Measurements from ENCODE around the gene LRP3. TPM values are rescaled to one million over a fixed set of nuclear protein-coding genes. Genes with fewer than 3 reads are reported as not detected.

The LRP3 gene
- polyA plus RNA-seq, 1 donor from 2014 or later = 60.1 TPM

- peak overlapping the region; percentile 84 for H3K9ac ChIP-seq (ENCODE audit: low read length)
- peak overlapping the region; percentile 42 for H2AFZ ChIP-seq (ENCODE audit: low read depth, low read length)
- no peaks in the 10 kb centered on the region for H3K79me2 ChIP-seq (replicated peaks; ENCODE audit: insufficient read depth, low read length)
- peak overlapping the region; percentile 62 for H3K4me2 ChIP-seq (ENCODE audit: low read length)
- no peaks in the 10 kb centered on the region for H3K9me2 ChIP-seq (ENCODE audit: insufficient read depth, low read length)
- TF ChIP-seq MXI1 (conservative IDR thresholded peaks at IDR 0.05; ENCODE audit: poor library complexity, severe bottlenecking) = peak; percentile 73
- peak; percentile 58 for TF ChIP-seq RAD21 (conservative IDR thresholded peaks at IDR 0.05)
- TF ChIP-seq CTCF (IDR thresholded peaks at IDR 0.05; ENCODE audit: poor library complexity, severe bottlenecking) = peak; percentile 83
- no peak for TF ChIP-seq EP300 (conservative IDR thresholded peaks at IDR 0.05; ENCODE audit: poor library complexity, severe bottlenecking)
- peak; percentile 16 for TF ChIP-seq TAF1 (IDR thresholded peaks at IDR 0.05; ENCODE audit: low read depth)
- TF ChIP-seq SMC3 (conservative IDR thresholded peaks at IDR 0.05; ENCODE audit: poor library complexity) = peak; percentile 64
- TF ChIP-seq POLR2AphosphoS5 (IDR thresholded peaks at IDR 0.05) = peak; percentile 9
- no peak for TF ChIP-seq EZH2 (IDR thresholded peaks at IDR 0.05; ENCODE audit: borderline replicate concordance, insufficient read depth, low read length, poor library complexity, severe bottlenecking)
- no peak for TF ChIP-seq REST (IDR thresholded peaks at IDR 0.05; ENCODE audit: borderline replicate concordance)
- peak overlapping the region; percentile 86 for H3K27ac ChIP-seq (ENCODE audit: low read length)
- no peaks in the 10 kb centered on the region for H3F3A ChIP-seq (ENCODE audit: insufficient read depth, low read length, poor library complexity, severe bottlenecking)
- no peaks in the 10 kb centered on the region for H3K36me3 ChIP-seq (ENCODE audit: insufficient read depth, low read length)
- H3K27me3 ChIP-seq (ENCODE audit: insufficient read depth, low read depth, low read length) = no peaks in the 10 kb centered on the region
- H4K20me1 ChIP-seq (ENCODE audit: insufficient read depth) = no peaks in the 10 kb centered on the region
- H3K9me3 ChIP-seq (ENCODE audit: low read length) = no peaks in the 10 kb centered on the region
- H3K4me3 ChIP-seq (ENCODE audit: low read length) = peak overlapping the region; percentile 98
These were observed 16.6 kb upstream of the LRP3 start for GRCh38 chr19:33177417-33177979.

- TF ChIP-seq SMC3 (conservative IDR thresholded peaks at IDR 0.05; ENCODE audit: poor library complexity) (no peak), POLR2AphosphoS5 (IDR thresholded peaks at IDR 0.05) (no peak), CTCF (IDR thresholded peaks at IDR 0.05; ENCODE audit: poor library complexity, severe bottlenecking) (no peak), TAF1 (IDR thresholded peaks at IDR 0.05; ENCODE audit: low read depth) (no peak), RAD21 (conservative IDR thresholded peaks at IDR 0.05) (no peak), EZH2 (IDR thresholded peaks at IDR 0.05; ENCODE audit: borderline replicate concordance, insufficient read depth, low read length, poor library complexity, severe bottlenecking) (no peak), MXI1 (conservative IDR thresholded peaks at IDR 0.05; ENCODE audit: poor library complexity, severe bottlenecking) (no peak), REST (IDR thresholded peaks at IDR 0.05; ENCODE audit: borderline replicate concordance) (no peak)
- Histone ChIP-seq H3K79me2 (replicated peaks; ENCODE audit: insufficient read depth, low read length) (no peaks in the 10 kb centered on the region), H2AFZ (ENCODE audit: low read depth, low read length) (no peak overlapping the region), H3K9me2 (ENCODE audit: insufficient read depth, low read length) (no peaks in the 10 kb centered on the region), H3K9me3 (ENCODE audit: low read length) (no peaks in the 10 kb centered on the region), H3F3A (ENCODE audit: insufficient read depth, low read length, poor library complexity, severe bottlenecking) (no peaks in the 10 kb centered on the region), H3K9ac (ENCODE audit: low read length) (no peak overlapping the region), H3K4me3 (ENCODE audit: low read length) (no peak overlapping the region), H3K27ac (ENCODE audit: low read length) (no peak overlapping the region), H3K27me3 (ENCODE audit: insufficient read depth, low read depth, low read length) (no peaks in the 10 kb centered on the region), H3K36me3 (ENCODE audit: insufficient read depth, low read length) (no peaks in the 10 kb centered on the region), H3K4me2 (ENCODE audit: low read length) (no peak overlapping the region), H4K20me1 (ENCODE audit: insufficient read depth) (no peaks in the 10 kb centered on the region)
These were observed 7.5 kb upstream of the LRP3 start for GRCh38 chr19:33186431-33187182.

All from neural cell (in vitro differentiated cells).